ENCODE measurements around the gene CUL2. TPM values are rescaled to one million over a fixed set of nuclear protein-coding genes. Genes with fewer than 3 reads are reported as not detected.

Gene CUL2
- total and polyA plus RNA-seq, 8 donors: 2.3 to 31.9 (median 9.2) TPM

DNA sequence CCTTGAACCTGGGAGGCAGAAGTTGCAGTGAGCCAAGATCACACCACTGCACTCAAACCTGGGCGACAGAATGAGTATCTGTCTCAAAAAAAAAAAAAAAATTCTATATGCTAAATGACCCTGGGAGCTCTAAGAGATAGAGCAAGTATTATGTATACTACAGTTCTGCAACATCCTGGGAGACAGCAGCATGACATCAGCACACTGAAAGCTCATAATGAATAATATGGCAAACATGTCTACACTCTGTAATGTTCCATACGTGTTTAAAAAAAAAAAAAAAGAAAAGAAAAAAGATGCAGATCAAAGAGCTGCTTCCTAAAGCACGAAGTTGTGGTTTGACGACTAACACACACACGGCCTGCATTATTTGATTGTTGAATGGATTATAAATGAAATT lies 72.5 kb downstream of the CUL2 start:
- TF ChIP-seq, protein P1, sequence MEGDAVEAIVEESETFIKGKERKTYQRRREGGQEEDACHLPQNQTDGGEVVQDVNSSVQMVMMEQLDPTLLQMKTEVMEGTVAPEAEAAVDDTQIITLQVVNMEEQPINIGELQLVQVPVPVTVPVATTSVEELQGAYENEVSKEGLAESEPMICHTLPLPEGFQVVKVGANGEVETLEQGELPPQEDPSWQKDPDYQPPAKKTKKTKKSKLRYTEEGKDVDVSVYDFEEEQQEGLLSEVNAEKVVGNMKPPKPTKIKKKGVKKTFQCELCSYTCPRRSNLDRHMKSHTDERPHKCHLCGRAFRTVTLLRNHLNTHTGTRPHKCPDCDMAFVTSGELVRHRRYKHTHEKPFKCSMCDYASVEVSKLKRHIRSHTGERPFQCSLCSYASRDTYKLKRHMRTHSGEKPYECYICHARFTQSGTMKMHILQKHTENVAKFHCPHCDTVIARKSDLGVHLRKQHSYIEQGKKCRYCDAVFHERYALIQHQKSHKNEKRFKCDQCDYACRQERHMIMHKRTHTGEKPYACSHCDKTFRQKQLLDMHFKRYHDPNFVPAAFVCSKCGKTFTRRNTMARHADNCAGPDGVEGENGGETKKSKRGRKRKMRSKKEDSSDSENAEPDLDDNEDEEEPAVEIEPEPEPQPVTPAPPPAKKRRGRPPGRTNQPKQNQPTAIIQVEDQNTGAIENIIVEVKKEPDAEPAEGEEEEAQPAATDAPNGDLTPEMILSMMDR (IDR thresholded peaks at IDR 0.05): no peak
- TF ChIP-seq POLR2AphosphoS5 (IDR thresholded peaks at IDR 0.05): no peak
- TF ChIP-seq EP300 (IDR thresholded peaks at IDR 0.05): no peak
- no peak for TF ChIP-seq POLR2A (IDR thresholded peaks at IDR 0.05)
- Histone ChIP-seq H3K9me3 (no peaks in the 10 kb centered on the region), H3K36me3 (peaks cover 0 to 80% (median 71%) of the 10 kb centered on the region in 4 donors), H3K4me1 (no peaks in the 10 kb centered on the region), H3K27me3 (no peaks in the 10 kb centered on the region), H3K4me3 (no peak overlapping the region), H3K27ac (no peak overlapping the region)
- DNase-seq: no peak
- intact Hi-C loops (cut with DNase I; ENCODE audit: low total_unique reads): no loop called here
- WGBS, 5 donors: 66 to 86% (median 76%) methylated on average over 5 of the region's 5 CpGs

DNA sequence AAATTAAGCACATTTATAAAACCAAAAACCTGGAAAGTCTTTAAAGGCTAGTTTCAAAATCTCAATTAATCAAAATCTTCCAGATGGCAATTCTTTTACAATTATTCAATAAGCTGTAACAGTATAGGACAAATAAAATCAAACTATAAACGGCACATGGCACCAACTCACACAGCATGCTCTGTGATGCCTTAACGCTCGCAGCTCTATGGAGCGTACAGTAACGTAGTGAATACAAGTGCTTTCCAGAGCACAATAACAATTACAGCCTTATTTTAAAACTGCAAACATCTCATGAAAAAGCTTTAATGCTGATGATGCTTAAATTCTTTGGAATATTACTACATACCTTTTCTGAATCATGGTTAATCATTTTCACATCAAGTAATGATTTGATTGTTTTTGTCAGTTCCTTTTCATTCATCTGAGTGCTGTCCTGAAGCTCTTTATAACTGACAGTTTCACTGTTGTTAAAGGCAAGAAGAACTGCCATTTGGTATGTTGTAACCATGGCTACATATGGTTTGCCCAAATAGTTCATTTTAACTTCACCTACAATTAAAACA lies 74.2 kb downstream of the CUL2 start:
- intact Hi-C loops (cut with DNase I; ENCODE audit: low total_unique reads): no loop called here
- TF ChIP-seq, protein P1 (IDR thresholded peaks at IDR 0.05): no peak
- TF ChIP-seq EP300 (IDR thresholded peaks at IDR 0.05) (no peak), POLR2AphosphoS5 (IDR thresholded peaks at IDR 0.05) (no peak), POLR2A (IDR thresholded peaks at IDR 0.05) (no peak)
- Histone ChIP-seq H3K27ac (no peak overlapping the region), H3K27me3 (no peaks in the 10 kb centered on the region), H3K4me3 (no peak overlapping the region), H3K4me1 (no peaks in the 10 kb centered on the region), H3K9me3 (no peaks in the 10 kb centered on the region), H3K36me3 (peaks cover 10 to 80% (median 74%) of the 10 kb centered on the region in 4 donors)
- 88 to 98% (median 93%) methylated on average over 5 of the region's 5 CpGs for WGBS, 5 donors
- no peak for DNase-seq

DNA sequence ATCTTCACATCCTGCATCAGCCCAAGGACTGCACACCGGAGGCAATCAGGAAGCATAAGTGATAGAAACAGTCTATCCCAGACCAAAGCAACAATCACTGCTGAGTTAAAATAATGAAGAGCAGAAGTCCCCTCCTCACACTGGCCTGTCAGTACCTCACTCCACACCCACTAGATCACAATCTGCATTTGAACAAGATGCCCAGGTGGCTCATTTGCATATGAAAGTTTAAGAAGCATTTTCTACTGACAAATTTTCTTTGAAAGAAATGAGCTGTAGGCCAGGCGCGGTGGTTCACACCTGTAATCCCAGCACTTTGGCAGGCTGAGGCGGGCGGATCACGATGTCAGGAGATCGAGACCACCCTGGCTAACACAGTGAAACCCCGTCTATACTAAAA lies 77.4 kb downstream of the CUL2 start:
- H3K4me3 ChIP-seq: no peak overlapping the region
- no peaks in the 10 kb centered on the region for H3K4me1 ChIP-seq
- 90 to 97% (median 94%) methylated on average over 8 of the region's 8 CpGs for WGBS, 5 donors
- peaks cover 20 to 97% (median 88%) of the 10 kb centered on the region in 4 donors for H3K36me3 ChIP-seq
- no peaks in the 10 kb centered on the region for H3K27me3 ChIP-seq
- TF ChIP-seq POLR2A (IDR thresholded peaks at IDR 0.05) (no peak), POLR2AphosphoS5 (IDR thresholded peaks at IDR 0.05) (no peak), EP300 (IDR thresholded peaks at IDR 0.05) (no peak)
- TF ChIP-seq, protein P1 (IDR thresholded peaks at IDR 0.05): no peak
- intact Hi-C loops (cut with DNase I; ENCODE audit: low total_unique reads): no loop called here
- no peak overlapping the region for H3K27ac ChIP-seq
- H3K9me3 ChIP-seq: no peaks in the 10 kb centered on the region
- DNase-seq: no peak

DNA sequence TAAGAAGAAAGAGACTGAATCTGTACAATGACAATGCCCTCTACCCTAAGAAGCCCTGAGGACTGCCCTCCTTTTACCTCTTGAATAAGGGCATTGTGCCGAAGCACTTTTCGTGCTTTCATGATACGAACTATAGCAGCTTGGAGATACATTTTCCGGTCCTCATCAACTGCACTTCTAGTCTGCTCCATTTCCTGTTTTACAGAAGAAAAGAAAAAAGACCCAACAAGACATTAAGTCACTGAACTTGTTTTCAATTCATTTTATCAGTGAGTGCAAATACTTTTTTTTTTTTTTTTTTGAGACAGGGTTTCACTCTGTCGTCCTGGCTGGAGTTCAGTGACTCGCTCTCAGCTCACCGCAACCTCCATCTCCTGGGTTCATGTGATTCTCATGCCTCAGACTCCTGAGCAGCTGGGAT lies 78.4 kb downstream of the CUL2 start:
- WGBS, 5 donors: 56 to 72% (median 62%) methylated on average over 7 of the region's 7 CpGs
- intact Hi-C loops (cut with DNase I; ENCODE audit: low total_unique reads): no loop called here
- Histone ChIP-seq H3K27ac (no peak overlapping the region), H3K36me3 (peaks cover 21 to 89% (median 82%) of the 10 kb centered on the region in 4 donors), H3K4me3 (no peak overlapping the region), H3K4me1 (peaks cover 0 to 4% (median 0%) of the 10 kb centered on the region in 4 donors), H3K9me3 (no peaks in the 10 kb centered on the region), H3K27me3 (no peaks in the 10 kb centered on the region)
- TF ChIP-seq POLR2AphosphoS5 (IDR thresholded peaks at IDR 0.05): no peak
- no peak for TF ChIP-seq POLR2A (IDR thresholded peaks at IDR 0.05)
- TF ChIP-seq, protein P1 (IDR thresholded peaks at IDR 0.05): no peak
- TF ChIP-seq EP300 (IDR thresholded peaks at IDR 0.05): no peak
- DNase-seq: no peak
